ENCODE results near the gene TREX2. TPM values are rescaled to one million over a fixed set of nuclear protein-coding genes. Genes with fewer than 3 reads are reported as not detected.

TREX2 gene
- total and polyA plus RNA-seq, 2 of the 4 experiments (the other 2 are of a cell fraction), result 0.36 to 0.84 TPM

- H3K9me3 ChIP-seq (ENCODE audit: control insufficient read depth, insufficient read depth, low read length), result no peaks in the 10 kb centered on the region
- POLR2A ChIA-PET (ENCODE audit: unreplicated experiment), result no interaction called here
- H3K14ac ChIP-seq (replicated peaks; ENCODE audit: low read depth, low read length), result no peak overlapping the region
- H2BK5ac ChIP-seq (ENCODE audit: low read depth, low read length, poor library complexity, severe bottlenecking), result no peak overlapping the region
- H3K56ac ChIP-seq (ENCODE audit: extremely low read depth, insufficient read depth, low read length), result no peak overlapping the region
- H4K20me1 ChIP-seq (ENCODE audit: insufficient read depth, low read length), result no peaks in the 10 kb centered on the region
- no peaks in the 10 kb centered on the region; the same call in 1 of the 2 replicates for H3K4me1 ChIP-seq (ENCODE audit: control insufficient read depth, insufficient read depth, low read length)
- no peak overlapping the region for H2BK120ac ChIP-seq (ENCODE audit: low read depth, low read length)
- H3K9me1 ChIP-seq (ENCODE audit: insufficient read depth, low read length), result no peaks in the 10 kb centered on the region; the same call in 1 of the 2 replicates
- in situ Hi-C loops (cut with MboI; ENCODE audit: low sequenced_read_pairs), result loop anchor here (25.0 kb wide), 1 partner anchor 426 kb away; no protein-coding TSS in a partner anchor
- no peak overlapping the region for H4K5ac ChIP-seq (ENCODE audit: low read depth, low read length)
- H4K8ac ChIP-seq (ENCODE audit: low read depth in 2 of 2, low read length in 2 of 2), result no peak overlapping the region
- H2AK9ac ChIP-seq (replicated peaks; ENCODE audit: low read depth, low read length, poor library complexity), result no peak overlapping the region
- H2AFZ ChIP-seq (replicated peaks; ENCODE audit: low read length, poor library complexity), result no peak overlapping the region
- no peak overlapping the region for H3K18ac ChIP-seq (ENCODE audit: low read depth, low read length)
- no peak overlapping the region for H4K91ac ChIP-seq (ENCODE audit: insufficient read depth, low read depth, low read length)
- BruUV-seq (replicated peaks), result no TSS peak
- no peak overlapping the region for H3K27ac ChIP-seq (ENCODE audit: insufficient read depth, low read length)
- no peak overlapping the region for H2BK20ac ChIP-seq (ENCODE audit: low read depth, low read length)
- no peak overlapping the region for H3K4me3 ChIP-seq (ENCODE audit: insufficient read depth, low read depth, low read length)
- H3K27me3 ChIP-seq (ENCODE audit: control insufficient read depth, insufficient read depth, low read length), result no peaks in the 10 kb centered on the region
- no peak for TF ChIP-seq RAD21 (IDR thresholded peaks at IDR 0.05; ENCODE audit: low read length)
- no peak for TF ChIP-seq CEBPB (IDR thresholded peaks at IDR 0.05; ENCODE audit: low read depth, low read length)
- WGBS, 2 experiments (ENCODE audit: extremely low coverage in 2 of 2, insufficient read length in 1 of 2), result 95% methylated on average over 7 of the region's 12 CpGs; no CpG with 5 or more reads in 1 of the 2 experiments
- 0 out of 4 replicates have a peak, but pooled peaks cover 0 to 3% of the 10 kb centered on the region in 2 experiments for H3K79me1 ChIP-seq (ENCODE audit: low read depth in 1 of 2, low read length in 2 of 2)
- no peak overlapping the region for H2BK15ac ChIP-seq (ENCODE audit: low read depth, low read length)
- no peaks in the 10 kb centered on the region; the same call in 1 of the 2 replicates for H3K36me3 ChIP-seq (ENCODE audit: control insufficient read depth, insufficient read depth, low read length)
- intact Hi-C loops (cut with micrococcal nuclease), result no loop called here
- dilution Hi-C loops (cut with HindIII; ENCODE audit: low sequenced_read_pairs, unreplicated experiment), result no loop called here
- no peak overlapping the region for H3K9ac ChIP-seq (ENCODE audit: low read depth, low read length)
- CTCF ChIA-PET, result no interaction called here
- ATAC-seq (ENCODE audit: low read depth) (no peak), DNase-seq (no peak)
- H2AK5ac ChIP-seq (ENCODE audit: low read depth, low read length), result no peak overlapping the region
- H3K4ac ChIP-seq (ENCODE audit: low read depth, low read length), result no peak overlapping the region
- no peak overlapping the region for H3K23ac ChIP-seq (ENCODE audit: low read depth, low read length)
- H3K4me2 ChIP-seq (ENCODE audit: low read depth, low read length), result no peak overlapping the region
These were observed 17.7 kb upstream of the TREX2 start for GRCh38 chrX:153463556-153463955.

Data from IMR-90 (cell line).